Measurements from ENCODE around the gene PROX2.

DNA sequence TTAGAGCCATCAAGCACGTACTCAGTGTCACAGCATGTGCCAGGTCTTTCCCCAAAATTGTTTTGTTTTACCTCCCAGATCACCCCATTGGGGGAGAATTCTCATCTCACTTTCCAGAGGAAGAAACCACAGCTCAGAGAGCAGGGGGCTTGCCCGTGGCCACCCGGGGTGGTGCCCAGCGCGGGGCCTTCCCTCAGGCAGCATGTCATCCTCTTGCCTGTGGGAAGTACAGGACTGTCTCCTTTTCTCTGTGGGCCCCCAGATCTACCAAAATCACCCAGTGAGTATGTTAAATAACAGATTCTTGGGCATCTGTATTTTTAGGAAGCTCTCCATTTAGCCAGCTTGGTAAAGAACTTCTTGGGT is 41.2 kb upstream of the PROX2 start:
- TF ChIP-seq POLR2AphosphoS5 (IDR thresholded peaks at IDR 0.05): no peak
- TF ChIP-seq, protein P1, sequence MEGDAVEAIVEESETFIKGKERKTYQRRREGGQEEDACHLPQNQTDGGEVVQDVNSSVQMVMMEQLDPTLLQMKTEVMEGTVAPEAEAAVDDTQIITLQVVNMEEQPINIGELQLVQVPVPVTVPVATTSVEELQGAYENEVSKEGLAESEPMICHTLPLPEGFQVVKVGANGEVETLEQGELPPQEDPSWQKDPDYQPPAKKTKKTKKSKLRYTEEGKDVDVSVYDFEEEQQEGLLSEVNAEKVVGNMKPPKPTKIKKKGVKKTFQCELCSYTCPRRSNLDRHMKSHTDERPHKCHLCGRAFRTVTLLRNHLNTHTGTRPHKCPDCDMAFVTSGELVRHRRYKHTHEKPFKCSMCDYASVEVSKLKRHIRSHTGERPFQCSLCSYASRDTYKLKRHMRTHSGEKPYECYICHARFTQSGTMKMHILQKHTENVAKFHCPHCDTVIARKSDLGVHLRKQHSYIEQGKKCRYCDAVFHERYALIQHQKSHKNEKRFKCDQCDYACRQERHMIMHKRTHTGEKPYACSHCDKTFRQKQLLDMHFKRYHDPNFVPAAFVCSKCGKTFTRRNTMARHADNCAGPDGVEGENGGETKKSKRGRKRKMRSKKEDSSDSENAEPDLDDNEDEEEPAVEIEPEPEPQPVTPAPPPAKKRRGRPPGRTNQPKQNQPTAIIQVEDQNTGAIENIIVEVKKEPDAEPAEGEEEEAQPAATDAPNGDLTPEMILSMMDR (IDR thresholded peaks at IDR 0.05 in 8 of 11, conservative IDR thresholded peaks at IDR 0.05 in 3 of 11): no peak

Measured in spleen (tissue), 7 donors.